Measurements from ENCODE around the gene MAST4. TPM values are rescaled to one million over a fixed set of nuclear protein-coding genes. Genes with fewer than 3 reads are reported as not detected.

The MAST4 gene
- total and polyA plus RNA-seq, 2 of the 13 experiments (the other 11 are each of a cell fraction or from before 2014, with no cell fraction given) = 3.4 to 3.7 TPM

DNA sequence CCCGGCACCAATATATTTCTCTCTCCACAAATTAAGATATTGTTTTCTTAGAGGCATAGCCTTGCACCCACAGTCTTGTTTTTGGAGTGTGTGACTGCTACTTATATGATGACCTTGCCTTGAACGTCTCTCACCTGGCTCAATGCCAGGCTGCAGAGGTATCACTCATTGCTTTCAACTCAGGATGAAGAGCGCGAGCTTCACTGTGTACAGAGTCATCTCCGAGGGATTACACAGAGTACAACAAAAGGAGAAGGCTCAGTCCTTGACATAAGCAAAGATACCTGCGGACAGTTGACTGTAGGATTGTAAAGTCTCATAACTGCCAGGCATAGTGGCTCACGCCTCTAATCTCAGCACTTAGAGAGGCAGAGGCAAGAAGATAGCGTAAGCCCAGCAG lies 546.6 kb downstream of the MAST4 start (continued):
- TF ChIP-seq ZNF644 (CRISPR knock-in tag; IDR thresholded peaks at IDR 0.05; ENCODE audit: low read depth) (0 out of 2 replicates have a peak, but pooled peaks have one; percentile 39), THYN1 (CRISPR knock-in tag; IDR thresholded peaks at IDR 0.05; ENCODE audit: borderline replicate concordance, low read depth) (no peak), MTF1 (CRISPR knock-in tag; IDR thresholded peaks at IDR 0.05) (no peak), HCFC1 (IDR thresholded peaks at IDR 0.05; ENCODE audit: low read depth, low read length) (no peak), ZNF20 (CRISPR knock-in tag; IDR thresholded peaks at IDR 0.05) (no peak), ARNT2 (CRISPR knock-in tag; IDR thresholded peaks at IDR 0.05; ENCODE audit: low read depth) (no peak), RFX1 (IDR thresholded peaks at IDR 0.05) (no peak), TBL1XR1 (IDR thresholded peaks at IDR 0.05; ENCODE audit: borderline replicate concordance, low read length, partially characterized antibody) (no peak), ZNF660 (CRISPR knock-in tag; IDR thresholded peaks at IDR 0.05; ENCODE audit: borderline replicate concordance, low read depth) (no peak), DMAP1 (CRISPR knock-in tag; IDR thresholded peaks at IDR 0.05) (no peak), ZFAT (CRISPR knock-in tag; conservative IDR thresholded peaks at IDR 0.05) (no peak), JUND (CRISPR knock-in tag; IDR thresholded peaks at IDR 0.05) (no peak), NFRKB (IDR thresholded peaks at IDR 0.05) (no peak), ZNF773 (CRISPR knock-in tag; IDR thresholded peaks at IDR 0.05; ENCODE audit: borderline replicate concordance) (no peak), ZNF484 (CRISPR knock-in tag; IDR thresholded peaks at IDR 0.05; ENCODE audit: borderline replicate concordance, low read depth) (no peak), IKZF1 (IDR thresholded peaks at IDR 0.05) (no peak), MYC (CRISPR knock-in tag; IDR thresholded peaks at IDR 0.05; ENCODE audit: borderline replicate concordance) (no peak)
- TF ChIP-seq, protein P1, sequence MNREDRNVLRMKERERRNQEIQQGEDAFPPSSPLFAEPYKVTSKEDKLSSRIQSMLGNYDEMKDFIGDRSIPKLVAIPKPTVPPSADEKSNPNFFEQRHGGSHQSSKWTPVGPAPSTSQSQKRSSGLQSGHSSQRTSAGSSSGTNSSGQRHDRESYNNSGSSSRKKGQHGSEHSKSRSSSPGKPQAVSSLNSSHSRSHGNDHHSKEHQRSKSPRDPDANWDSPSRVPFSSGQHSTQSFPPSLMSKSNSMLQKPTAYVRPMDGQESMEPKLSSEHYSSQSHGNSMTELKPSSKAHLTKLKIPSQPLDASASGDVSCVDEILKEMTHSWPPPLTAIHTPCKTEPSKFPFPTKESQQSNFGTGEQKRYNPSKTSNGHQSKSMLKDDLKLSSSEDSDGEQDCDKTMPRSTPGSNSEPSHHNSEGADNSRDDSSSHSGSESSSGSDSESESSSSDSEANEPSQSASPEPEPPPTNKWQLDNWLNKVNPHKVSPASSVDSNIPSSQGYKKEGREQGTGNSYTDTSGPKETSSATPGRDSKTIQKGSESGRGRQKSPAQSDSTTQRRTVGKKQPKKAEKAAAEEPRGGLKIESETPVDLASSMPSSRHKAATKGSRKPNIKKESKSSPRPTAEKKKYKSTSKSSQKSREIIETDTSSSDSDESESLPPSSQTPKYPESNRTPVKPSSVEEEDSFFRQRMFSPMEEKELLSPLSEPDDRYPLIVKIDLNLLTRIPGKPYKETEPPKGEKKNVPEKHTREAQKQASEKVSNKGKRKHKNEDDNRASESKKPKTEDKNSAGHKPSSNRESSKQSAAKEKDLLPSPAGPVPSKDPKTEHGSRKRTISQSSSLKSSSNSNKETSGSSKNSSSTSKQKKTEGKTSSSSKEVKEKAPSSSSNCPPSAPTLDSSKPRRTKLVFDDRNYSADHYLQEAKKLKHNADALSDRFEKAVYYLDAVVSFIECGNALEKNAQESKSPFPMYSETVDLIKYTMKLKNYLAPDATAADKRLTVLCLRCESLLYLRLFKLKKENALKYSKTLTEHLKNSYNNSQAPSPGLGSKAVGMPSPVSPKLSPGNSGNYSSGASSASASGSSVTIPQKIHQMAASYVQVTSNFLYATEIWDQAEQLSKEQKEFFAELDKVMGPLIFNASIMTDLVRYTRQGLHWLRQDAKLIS (CRISPR knock-in tag; IDR thresholded peaks at IDR 0.05) = no peak
- TF ChIP-seq, protein P2, sequence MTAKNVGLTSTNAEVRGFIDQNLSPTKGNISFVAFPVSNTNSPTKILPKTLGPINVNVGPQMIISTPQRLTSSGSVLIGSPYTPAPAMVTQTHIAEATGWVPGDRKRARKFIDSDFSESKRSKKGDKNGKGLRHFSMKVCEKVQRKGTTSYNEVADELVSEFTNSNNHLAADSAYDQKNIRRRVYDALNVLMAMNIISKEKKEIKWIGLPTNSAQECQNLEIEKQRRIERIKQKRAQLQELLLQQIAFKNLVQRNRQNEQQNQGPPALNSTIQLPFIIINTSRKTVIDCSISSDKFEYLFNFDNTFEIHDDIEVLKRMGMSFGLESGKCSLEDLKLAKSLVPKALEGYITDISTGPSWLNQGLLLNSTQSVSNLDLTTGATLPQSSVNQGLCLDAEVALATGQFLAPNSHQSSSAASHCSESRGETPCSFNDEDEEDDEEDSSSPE (CRISPR knock-in tag; IDR thresholded peaks at IDR 0.05) = no peak
- TF ChIP-seq, protein P3, sequence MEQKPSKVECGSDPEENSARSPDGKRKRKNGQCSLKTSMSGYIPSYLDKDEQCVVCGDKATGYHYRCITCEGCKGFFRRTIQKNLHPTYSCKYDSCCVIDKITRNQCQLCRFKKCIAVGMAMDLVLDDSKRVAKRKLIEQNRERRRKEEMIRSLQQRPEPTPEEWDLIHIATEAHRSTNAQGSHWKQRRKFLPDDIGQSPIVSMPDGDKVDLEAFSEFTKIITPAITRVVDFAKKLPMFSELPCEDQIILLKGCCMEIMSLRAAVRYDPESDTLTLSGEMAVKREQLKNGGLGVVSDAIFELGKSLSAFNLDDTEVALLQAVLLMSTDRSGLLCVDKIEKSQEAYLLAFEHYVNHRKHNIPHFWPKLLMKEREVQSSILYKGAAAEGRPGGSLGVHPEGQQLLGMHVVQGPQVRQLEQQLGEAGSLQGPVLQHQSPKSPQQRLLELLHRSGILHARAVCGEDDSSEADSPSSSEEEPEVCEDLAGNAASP (CRISPR knock-in tag; IDR thresholded peaks at IDR 0.05; ENCODE audit: borderline replicate concordance) = no peak
- TF ChIP-seq, protein P4, sequence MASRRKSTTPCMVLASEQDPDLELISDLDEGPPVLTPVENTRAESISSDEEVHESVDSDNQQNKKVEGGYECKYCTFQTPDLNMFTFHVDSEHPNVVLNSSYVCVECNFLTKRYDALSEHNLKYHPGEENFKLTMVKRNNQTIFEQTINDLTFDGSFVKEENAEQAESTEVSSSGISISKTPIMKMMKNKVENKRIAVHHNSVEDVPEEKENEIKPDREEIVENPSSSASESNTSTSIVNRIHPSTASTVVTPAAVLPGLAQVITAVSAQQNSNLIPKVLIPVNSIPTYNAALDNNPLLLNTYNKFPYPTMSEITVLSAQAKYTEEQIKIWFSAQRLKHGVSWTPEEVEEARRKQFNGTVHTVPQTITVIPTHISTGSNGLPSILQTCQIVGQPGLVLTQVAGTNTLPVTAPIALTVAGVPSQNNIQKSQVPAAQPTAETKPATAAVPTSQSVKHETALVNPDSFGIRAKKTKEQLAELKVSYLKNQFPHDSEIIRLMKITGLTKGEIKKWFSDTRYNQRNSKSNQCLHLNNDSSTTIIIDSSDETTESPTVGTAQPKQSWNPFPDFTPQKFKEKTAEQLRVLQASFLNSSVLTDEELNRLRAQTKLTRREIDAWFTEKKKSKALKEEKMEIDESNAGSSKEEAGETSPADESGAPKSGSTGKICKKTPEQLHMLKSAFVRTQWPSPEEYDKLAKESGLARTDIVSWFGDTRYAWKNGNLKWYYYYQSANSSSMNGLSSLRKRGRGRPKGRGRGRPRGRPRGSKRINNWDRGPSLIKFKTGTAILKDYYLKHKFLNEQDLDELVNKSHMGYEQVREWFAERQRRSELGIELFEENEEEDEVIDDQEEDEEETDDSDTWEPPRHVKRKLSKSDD (CRISPR knock-in tag; IDR thresholded peaks at IDR 0.05; ENCODE audit: low read depth) = no peak
- TF ChIP-seq, protein P5, sequence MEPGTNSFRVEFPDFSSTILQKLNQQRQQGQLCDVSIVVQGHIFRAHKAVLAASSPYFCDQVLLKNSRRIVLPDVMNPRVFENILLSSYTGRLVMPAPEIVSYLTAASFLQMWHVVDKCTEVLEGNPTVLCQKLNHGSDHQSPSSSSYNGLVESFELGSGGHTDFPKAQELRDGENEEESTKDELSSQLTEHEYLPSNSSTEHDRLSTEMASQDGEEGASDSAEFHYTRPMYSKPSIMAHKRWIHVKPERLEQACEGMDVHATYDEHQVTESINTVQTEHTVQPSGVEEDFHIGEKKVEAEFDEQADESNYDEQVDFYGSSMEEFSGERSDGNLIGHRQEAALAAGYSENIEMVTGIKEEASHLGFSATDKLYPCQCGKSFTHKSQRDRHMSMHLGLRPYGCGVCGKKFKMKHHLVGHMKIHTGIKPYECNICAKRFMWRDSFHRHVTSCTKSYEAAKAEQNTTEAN (CRISPR knock-in tag; conservative IDR thresholded peaks at IDR 0.05) = no peak

Data from HepG2 (cell line).